Adipose tissue (tissue), 3 donors: ENCODE results near the gene SMARCB1. TPM values are rescaled to one million over a fixed set of nuclear protein-coding genes. Genes with fewer than 3 reads are reported as not detected.

ENCODE experiments used
- H3K27ac ChIP-seq: one replicate; pipeline ENCODE4 v1.5.1; 2013; ENCODE audit warnings: low read depth, low read length
- WGBS, 3 donors: extraction: QIAGEN DNeasy Blood & Tissue Kit; methylation state at CpG; one replicate each; pipeline ENCODE4 v1.1.7; 2013; 5-methylcytosine and 5-hydroxymethylcytosine counted together
- polyA plus RNA-seq, 3 donors: library from polyadenylated mRNA; stranded (reverse); fragments of 200-250 nt; gene quantifications; one replicate each; pipeline ENCODE4 v1.2.3, GENCODE V29; 2013
- donor health status: healthy with polysubstance abuse.
- donor health status: Bipolar disorder and iron deficiency.
- donor health status: healthy.

The SMARCB1 gene
- polyA plus RNA-seq, 3 donors = 33.5 to 50.1 (median 38.6) TPM

DNA sequence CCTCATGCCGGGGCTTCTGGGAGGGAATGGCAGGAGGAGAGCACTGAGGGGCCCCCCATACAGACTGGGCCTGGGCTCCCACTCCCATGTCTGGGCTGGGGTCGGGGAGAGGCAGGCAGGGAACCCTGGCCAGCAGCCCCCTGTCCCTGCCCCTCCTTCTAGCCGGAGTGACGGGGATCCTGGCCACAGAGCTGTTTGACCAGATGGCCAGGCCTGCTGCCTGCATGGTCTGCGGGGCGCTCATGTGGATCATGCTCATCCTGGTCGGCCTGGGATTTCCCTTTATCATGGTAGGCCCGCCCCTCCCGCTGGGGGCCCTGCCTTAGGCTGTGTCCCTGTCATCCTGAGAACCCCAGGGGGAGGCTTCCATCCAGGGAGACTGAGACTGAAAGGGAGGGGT is 97.4 kb downstream of the SMARCB1 start:
- H3K27ac ChIP-seq = no peak overlapping the region
- WGBS, 3 donors = 91 to 97% (median 92%) methylated on average over 9 of the region's 9 CpGs

Other genes starting within 250 kb of the SMARCB1 start
- gene IGLL1, start 206.7 kb upstream of the SMARCB1 start, polyA plus RNA-seq = not detected
- gene DRICH1, start 154.6 kb upstream of the SMARCB1 start, polyA plus RNA-seq = under 1 TPM; 0.12 to 0.56 (median 0.18) TPM
- gene RGL4, start 96.0 kb upstream of the SMARCB1 start, polyA plus RNA-seq = 10 to 100 TPM in 1 of 3 donors, 1 to 10 TPM in 1, under 1 TPM in 1; 0.40 to 13.9 (median 9.5) TPM
- gene ZNF70, start 35.9 kb upstream of the SMARCB1 start, polyA plus RNA-seq = 1 to 10 TPM in 2 of 3 donors, under 1 TPM in 1; 0.71 to 1.3 (median 1.0) TPM
- gene VPREB3, start 32.5 kb upstream of the SMARCB1 start, polyA plus RNA-seq = 1 to 10 TPM in 1 of 3 donors, under 1 TPM in 1, not detected in 1; 0.87 to 1.1 TPM
- under 1 TPM in 1 of 3 donors, not detected in 2; 0.12 TPM for gene C22orf15, start 24.0 kb upstream of the SMARCB1 start, polyA plus RNA-seq
- 100 to 1,000 TPM in 2 of 3 donors, 10 to 100 TPM in 1; 75.1 to 432 (median 284) TPM for gene CHCHD10, start 19.0 kb upstream of the SMARCB1 start, polyA plus RNA-seq
- gene MMP11, start 14.1 kb upstream of the SMARCB1 start, polyA plus RNA-seq = 1 to 10 TPM in 2 of 3 donors, under 1 TPM in 1; 0.66 to 1.9 (median 1.6) TPM
- gene DERL3, start 52.0 kb downstream of the SMARCB1 start, polyA plus RNA-seq = 10 to 100 TPM in 1 of 3 donors, 1 to 10 TPM in 1, under 1 TPM in 1; 0.79 to 26.4 (median 1.9) TPM
- 10 to 100 TPM in 2 of 3 donors, 1 to 10 TPM in 1; 6.2 to 12.3 (median 10.3) TPM for gene SLC2A11, start 70.9 kb downstream of the SMARCB1 start, polyA plus RNA-seq
- 100 to 1,000 TPM; 327 to 436 (median 380) TPM for gene MIF, start 107.4 kb downstream of the SMARCB1 start, polyA plus RNA-seq
- 10 to 100 TPM in 2 of 3 donors, 1 to 10 TPM in 1; 6.2 to 12.9 (median 10.0) TPM for gene GSTT2B, start 174.2 kb downstream of the SMARCB1 start, polyA plus RNA-seq
- gene DDTL, start 179.9 kb downstream of the SMARCB1 start, polyA plus RNA-seq = 10 to 100 TPM in 1 of 3 donors, 1 to 10 TPM in 2; 1.8 to 10.6 (median 3.1) TPM
- 100 to 1,000 TPM; 237 to 642 (median 528) TPM for gene DDT, start 187.5 kb downstream of the SMARCB1 start, polyA plus RNA-seq
- gene GSTT2, start 193.2 kb downstream of the SMARCB1 start, polyA plus RNA-seq = 1 to 10 TPM in 1 of 3 donors, under 1 TPM in 1, not detected in 1; 0.28 to 2.7 TPM
- gene GSTT4, start 218.5 kb downstream of the SMARCB1 start, polyA plus RNA-seq = not detected
- 10 to 100 TPM; 11.2 to 21.0 (median 14.2) TPM for gene CABIN1, start 224.3 kb downstream of the SMARCB1 start, polyA plus RNA-seq